ENCODE results near the gene ADGRD2.

The ADGRD2 gene

GRCh38 chr9:124436320-124436719 lies 13.9 kb upstream of the ADGRD2 start:
- in situ Hi-C loops (cut with HindIII; ENCODE audit: low sequenced_read_pairs), result no loop called here

GRCh38 chr9:124437086-124437485 lies 13.2 kb upstream of the ADGRD2 start:
- in situ Hi-C loops (cut with HindIII; ENCODE audit: low sequenced_read_pairs), result no loop called here

DNA sequence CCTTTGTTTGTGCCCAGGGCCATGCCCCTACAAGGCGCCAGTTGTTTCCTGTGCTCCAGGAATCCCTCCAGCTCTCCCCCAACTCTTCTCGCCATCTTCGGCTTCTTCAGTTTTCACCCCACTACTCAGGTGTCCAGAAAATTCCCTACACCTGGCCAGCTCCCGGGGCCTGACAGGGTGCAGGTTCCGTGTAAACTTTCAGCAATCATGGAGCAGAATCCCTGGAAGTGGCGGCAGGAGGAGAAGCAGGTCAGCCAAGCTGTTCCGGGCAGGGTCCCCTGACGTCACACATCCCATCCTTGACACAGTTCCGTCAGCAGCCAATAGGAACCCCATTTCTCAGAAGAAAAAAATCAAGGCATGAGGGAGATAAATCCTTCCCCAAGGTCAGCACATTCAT lies 12.2 kb upstream of the ADGRD2 start:
- in situ Hi-C loops (cut with HindIII; ENCODE audit: low sequenced_read_pairs), result no loop called here

- in situ Hi-C loops (cut with HindIII; ENCODE audit: low sequenced_read_pairs), result no loop called here
These were observed 11.2 kb upstream of the ADGRD2 start for GRCh38 chr9:124439086-124439485.

- in situ Hi-C loops (cut with HindIII; ENCODE audit: low sequenced_read_pairs), result no loop called here
These were observed 10.5 kb upstream of the ADGRD2 start for GRCh38 chr9:124439686-124440243.

- in situ Hi-C loops (cut with HindIII; ENCODE audit: low sequenced_read_pairs), result no loop called here
These were observed 9.5 kb upstream of the ADGRD2 start for GRCh38 chr9:124440786-124441185.

- in situ Hi-C loops (cut with HindIII; ENCODE audit: low sequenced_read_pairs), result no loop called here
These were observed 9.0 kb upstream of the ADGRD2 start for GRCh38 chr9:124441291-124441690.

GRCh38 chr9:124442379-124442778 lies 7.9 kb upstream of the ADGRD2 start:
- in situ Hi-C loops (cut with HindIII; ENCODE audit: low sequenced_read_pairs), result no loop called here

DNA sequence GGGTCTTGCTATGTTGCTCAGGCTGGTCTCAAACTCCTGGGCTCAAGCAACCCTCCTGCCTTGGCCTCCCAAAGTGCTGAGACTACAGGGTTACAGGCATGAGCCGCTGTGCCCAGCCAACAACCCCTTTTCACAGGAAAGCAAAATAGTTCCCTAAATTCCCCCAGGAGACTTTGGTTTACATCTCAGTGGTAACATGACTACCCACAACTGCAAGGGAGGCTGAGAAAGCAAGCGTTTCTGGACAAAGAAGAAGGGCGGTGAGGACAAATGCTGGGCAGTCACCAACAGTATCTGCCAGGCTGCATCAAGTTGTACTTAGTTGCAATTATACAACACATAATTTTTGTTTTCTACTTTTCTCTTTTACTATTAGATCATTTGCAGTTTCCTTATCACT lies 7.4 kb upstream of the ADGRD2 start:
- in situ Hi-C loops (cut with HindIII; ENCODE audit: low sequenced_read_pairs), result no loop called here

DNA sequence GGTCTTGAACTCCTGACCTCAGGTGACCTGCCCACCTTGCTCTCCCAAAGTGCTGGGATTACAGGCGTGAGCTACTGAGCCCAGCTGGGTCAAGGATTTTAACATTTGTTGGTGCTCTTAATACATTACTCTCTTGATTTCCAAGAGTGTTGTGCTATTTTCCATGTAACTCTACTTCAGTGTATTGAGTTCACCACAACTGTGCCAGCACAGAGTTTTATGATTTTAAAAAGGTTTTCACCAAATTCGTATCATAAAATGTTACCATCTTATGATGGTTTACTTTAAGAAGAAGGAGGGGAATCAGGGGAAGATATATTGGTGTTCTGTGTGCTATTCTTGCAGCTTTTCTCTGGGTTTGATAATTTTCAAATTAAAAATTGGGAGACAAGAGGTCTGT lies 6.6 kb upstream of the ADGRD2 start:
- in situ Hi-C loops (cut with HindIII; ENCODE audit: low sequenced_read_pairs), result no loop called here

DNA sequence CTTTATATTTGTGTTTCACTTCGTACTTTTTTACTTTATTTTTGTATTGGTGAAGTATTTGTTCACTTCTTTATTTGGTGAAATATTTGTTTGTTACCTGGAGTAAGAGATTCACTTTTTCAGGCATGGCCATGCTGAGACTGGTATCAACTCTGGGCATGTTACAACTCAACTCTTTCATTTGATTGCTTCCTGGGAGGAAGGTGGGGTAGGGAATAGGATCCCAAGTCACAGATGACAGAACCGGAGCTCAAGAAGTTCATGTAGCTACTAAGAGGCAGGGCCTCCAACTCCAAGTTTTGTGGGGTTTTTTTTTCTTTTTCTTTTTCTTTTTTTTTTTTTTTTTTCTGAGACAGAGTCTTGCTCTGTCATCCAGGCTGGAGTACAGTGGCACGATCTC lies 6.1 kb upstream of the ADGRD2 start:
- in situ Hi-C loops (cut with HindIII; ENCODE audit: low sequenced_read_pairs), result no loop called here

- in situ Hi-C loops (cut with HindIII; ENCODE audit: low sequenced_read_pairs), result no loop called here
These were observed 3.0 kb upstream of the ADGRD2 start for GRCh38 chr9:124447297-124447661.

- in situ Hi-C loops (cut with HindIII; ENCODE audit: low sequenced_read_pairs), result no loop called here
These were observed 2.2 kb upstream of the ADGRD2 start for GRCh38 chr9:124448019-124448418.

DNA sequence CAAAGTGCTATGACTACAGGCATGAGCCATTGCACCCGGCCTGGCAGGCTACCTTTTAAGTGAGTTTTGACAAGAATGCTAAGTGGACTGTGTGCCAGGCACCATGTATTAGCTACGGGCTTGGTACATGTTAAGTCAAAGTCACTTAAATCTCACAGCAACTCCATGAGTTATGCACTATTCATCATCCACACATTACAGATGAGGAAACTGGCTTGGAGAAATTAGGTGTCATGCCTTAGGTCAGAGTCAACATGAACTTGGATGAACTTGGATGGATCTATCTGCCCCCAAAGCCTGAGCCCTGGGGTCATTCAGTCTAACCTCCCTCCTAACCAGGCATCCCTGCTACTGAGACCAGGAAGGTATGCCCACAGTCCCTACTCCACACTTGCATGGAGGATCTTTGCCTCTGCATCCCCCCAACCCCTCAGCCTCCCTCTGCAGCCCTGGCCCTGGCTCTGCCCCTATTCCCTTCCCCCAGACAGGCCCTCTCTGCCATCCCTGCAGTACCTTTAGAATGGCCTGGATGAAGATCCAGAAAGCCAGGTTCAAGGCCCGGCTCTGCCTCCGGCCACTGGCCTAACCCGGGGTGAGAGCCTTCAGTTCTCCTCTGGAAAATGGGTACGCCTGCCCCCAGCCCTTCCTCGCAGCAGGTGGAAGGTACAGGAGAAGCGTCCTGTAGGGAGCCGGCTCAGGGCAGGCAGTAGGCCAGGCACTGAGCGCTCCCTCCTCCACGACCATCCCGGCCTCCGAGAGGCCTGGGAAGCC lies 685 bp upstream of the ADGRD2 start:
- in situ Hi-C loops (cut with HindIII; ENCODE audit: low sequenced_read_pairs), result no loop called here

- in situ Hi-C loops (cut with HindIII; ENCODE audit: low sequenced_read_pairs), result no loop called here
These were observed 845 bp downstream of the ADGRD2 start for GRCh38 chr9:124450931-124451661.

- in situ Hi-C loops (cut with HindIII; ENCODE audit: low sequenced_read_pairs), result no loop called here
These were observed 2.1 kb downstream of the ADGRD2 start for GRCh38 chr9:124452326-124452725.

GRCh38 chr9:124452841-124453585 lies 2.8 kb downstream of the ADGRD2 start:
- in situ Hi-C loops (cut with HindIII; ENCODE audit: low sequenced_read_pairs), result no loop called here

- in situ Hi-C loops (cut with HindIII; ENCODE audit: low sequenced_read_pairs), result no loop called here
These were observed 3.4 kb downstream of the ADGRD2 start for GRCh38 chr9:124453586-124454191.

- in situ Hi-C loops (cut with HindIII; ENCODE audit: low sequenced_read_pairs), result no loop called here
These were observed 4.0 kb downstream of the ADGRD2 start for GRCh38 chr9:124454296-124454695.

DNA sequence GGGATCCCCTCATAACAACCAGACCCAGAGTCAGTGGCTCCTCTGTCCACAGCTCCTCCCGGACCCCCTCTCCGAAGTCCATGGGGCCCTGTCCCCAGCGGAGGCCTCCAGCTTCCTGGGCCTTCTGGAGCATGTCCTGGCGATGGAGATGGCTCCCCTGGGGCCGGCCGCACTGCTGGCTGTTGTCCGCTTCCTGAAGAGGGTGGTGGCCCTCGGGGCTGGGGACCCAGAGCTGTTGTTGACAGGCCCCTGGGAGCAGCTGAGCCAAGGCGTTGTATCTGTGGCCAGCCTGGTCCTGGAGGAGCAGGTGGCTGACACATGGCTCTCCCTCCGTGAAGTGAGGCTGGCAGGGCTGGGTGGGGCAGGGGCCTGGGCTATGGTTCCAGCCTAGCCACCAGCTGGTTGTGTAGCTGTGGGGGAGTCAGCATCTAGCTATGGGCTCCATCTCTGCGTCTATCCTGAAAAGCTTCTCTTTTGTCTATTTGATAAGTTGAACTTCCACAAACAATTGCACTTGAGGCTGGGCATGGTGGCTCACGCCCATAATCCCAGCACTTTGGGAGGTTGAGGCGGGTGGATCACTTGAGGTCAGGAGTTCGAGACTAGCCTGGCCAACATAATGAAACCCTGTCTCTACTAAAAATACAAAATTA lies 4.7 kb downstream of the ADGRD2 start:
- in situ Hi-C loops (cut with HindIII; ENCODE audit: low sequenced_read_pairs), result no loop called here

- in situ Hi-C loops (cut with HindIII; ENCODE audit: low sequenced_read_pairs), result no loop called here
These were observed 5.6 kb downstream of the ADGRD2 start for GRCh38 chr9:124455820-124456219.

Data from DLD1 (cell line).